SK-N-MC (cell line): ENCODE measurements around the gene RIMBP2.
"Not testable (repeated sequence)": the region's sequence is repeated elsewhere in the genome, so short reads cannot be mapped to it uniquely, and the experiment has no call there.

Experiments used
- EZH2 ChIP-seq: fragments of 200-600 bp; sonication (generic); IDR thresholded peaks from one replicate; pipeline ENCODE4 v1.6.1; 2017; ENCODE audit warnings: antibody characterized with exemption
- POLR2AphosphoS5 ChIP-seq: IDR thresholded peaks from 2 replicates; pipeline ENCODE4 v1.6.1; 2012; ENCODE audit warnings: mild to moderate bottlenecking, low read depth, low read length, borderline replicate concordance

DNA sequence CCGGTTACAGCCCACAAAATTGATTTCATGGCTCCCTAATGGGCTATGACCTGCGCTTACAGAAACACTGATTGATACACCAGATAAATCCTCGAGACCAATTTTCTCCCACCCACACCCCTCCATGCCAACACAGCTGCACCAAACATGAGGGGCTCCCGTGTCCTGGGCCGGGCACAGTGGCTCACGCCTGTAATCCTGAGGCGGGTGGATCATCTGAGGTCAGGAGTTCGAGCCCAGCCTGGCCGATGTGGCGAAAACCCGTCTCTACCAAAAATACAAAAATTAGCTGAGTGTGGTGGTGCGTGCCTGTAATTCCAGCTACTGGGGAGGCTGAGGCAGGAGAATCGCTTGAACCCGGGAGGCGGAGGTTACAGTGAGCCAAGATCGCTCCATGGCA lies 27.1 kb downstream of the RIMBP2 start:
- TF ChIP-seq POLR2AphosphoS5, EZH2: not testable (repeated sequence)
